Measurements from ENCODE around the gene MAST2.

The MAST2 gene

GRCh38 chr1:46011121-46011695, 207.8 kb downstream of the MAST2 start:
- no peak for TF ChIP-seq CTCF (IDR thresholded peaks at IDR 0.05; ENCODE audit: control insufficient read depth, extremely low read depth, insufficient read depth)
- H3K4me3 ChIP-seq (ENCODE audit: low read depth, low read length): no peak overlapping the region
- peak; percentile 22 for DNase-seq (ENCODE audit: low read depth)

- no peak for DNase-seq (ENCODE audit: low read depth)
- no peak for TF ChIP-seq CTCF (IDR thresholded peaks at IDR 0.05; ENCODE audit: control insufficient read depth, extremely low read depth, insufficient read depth)
- H3K4me3 ChIP-seq (ENCODE audit: low read depth, low read length): no peak overlapping the region
These were observed 208.8 kb downstream of the MAST2 start for GRCh38 chr1:46012236-46012635.

- no peak for TF ChIP-seq CTCF (IDR thresholded peaks at IDR 0.05; ENCODE audit: control insufficient read depth, extremely low read depth, insufficient read depth)
- no peak overlapping the region for H3K4me3 ChIP-seq (ENCODE audit: low read depth, low read length)
- DNase-seq (ENCODE audit: low read depth): no peak
These were observed 210.2 kb downstream of the MAST2 start for GRCh38 chr1:46013581-46013980.

- DNase-seq (ENCODE audit: low read depth): no peak
- no peak for TF ChIP-seq CTCF (IDR thresholded peaks at IDR 0.05; ENCODE audit: control insufficient read depth, extremely low read depth, insufficient read depth)
- H3K4me3 ChIP-seq (ENCODE audit: low read depth, low read length): no peak overlapping the region
These were observed 214.6 kb downstream of the MAST2 start for GRCh38 chr1:46017876-46018503.

- TF ChIP-seq CTCF (IDR thresholded peaks at IDR 0.05; ENCODE audit: control insufficient read depth, extremely low read depth, insufficient read depth): no peak
- no peak overlapping the region for H3K4me3 ChIP-seq (ENCODE audit: low read depth, low read length)
- no peak for DNase-seq (ENCODE audit: low read depth)
These were observed 215.9 kb downstream of the MAST2 start for GRCh38 chr1:46019348-46019747.

GRCh38 chr1:46020010-46020409, 216.6 kb downstream of the MAST2 start:
- H3K4me3 ChIP-seq (ENCODE audit: low read depth, low read length): no peak overlapping the region
- DNase-seq (ENCODE audit: low read depth): no peak
- TF ChIP-seq CTCF (IDR thresholded peaks at IDR 0.05; ENCODE audit: control insufficient read depth, extremely low read depth, insufficient read depth): no peak
